Prostate gland (tissue), 2 donors: ENCODE results near the gene TREML4. TPM values are rescaled to one million over a fixed set of nuclear protein-coding genes. Genes with fewer than 3 reads are reported as not detected.

Source experiments
- DNase-seq: peaks from one replicate; pipeline ENCODE4 v3.0.0-alpha.2; 2019; ENCODE audit warnings: low spot score
- H3K27ac ChIP-seq, 2 donors: fragments of 200-600 bp; sonication (generic); 2 replicates each; pipeline ENCODE4 v1.5.1; 2017 to 2019
- H3K27me3 ChIP-seq: fragments of 200-600 bp; sonication (generic); replicated peaks from 2 replicates; pipeline ENCODE4 v1.5.1; 2019; ENCODE audit not compliant: insufficient read depth
- H3K36me3 ChIP-seq, 2 donors: fragments of 200-600 bp; sonication (generic); 1 replicate in 1 of 2; 2 replicates in 1 of 2; pipeline versions ENCODE4 v1.5.1 to v1.8.1; 2017 to 2019
- H3K4me1 ChIP-seq: fragments of 200-600 bp; sonication (generic); replicated peaks from 2 replicates; pipeline ENCODE4 v1.5.1; 2019
- H3K4me3 ChIP-seq, 2 donors: fragments of 200-600 bp; sonication (generic); 2 replicates each; pipeline ENCODE4 v1.5.1; 2017 to 2019
- H3K9me3 ChIP-seq: fragments of 200-600 bp; sonication (generic); 2 replicates; pipeline ENCODE4 v1.5.1; 2017
- CTCF ChIP-seq, 4 experiments: fragments of 200-600 bp in 2 of 4; fragments of 450-650 bp in 2 of 4; sonication (generic) in 2 of 4; IDR thresholded peaks; 1 replicate in 3 of 4; 2 replicates in 1 of 4; pipeline ENCODE4 v1.5.1; 2016 to 2019; ENCODE audit warnings: antibody characterized with exemption in 4 of 4, mild to moderate bottlenecking in 2 of 4, moderate library complexity in 2 of 4
- POLR2A ChIP-seq: fragments of 450-650 bp; IDR thresholded peaks from one replicate; pipeline ENCODE4 v1.6.1; 2016; ENCODE audit warnings: antibody characterized with exemption, mild to moderate bottlenecking
- POLR2AphosphoS5 ChIP-seq: sonication (generic); formaldehyde crosslinking; IDR thresholded peaks from one replicate; pipeline ENCODE4 v1.6.1; 2017; ENCODE audit warnings: antibody characterized with exemption
- WGBS: methylation state at CpG from one replicate; pipeline ENCODE4 v1.1.5; 2018; 5-methylcytosine and 5-hydroxymethylcytosine counted together
- intact Hi-C: fragments of 100-400 bp; cut with DNase I; formaldehyde crosslinking; loops from one replicate; pipeline ENCODE4 v1.14.2; 2022
- total RNA-seq, 2 donors: library from RNA; depleted of rRNA; stranded (reverse); fragments of >200 nt; gene quantifications; one replicate each; pipeline ENCODE4 v1.1.0, GENCODE V29; 2016

Gene TREML4
- total RNA-seq, 2 donors from 2014 or later, result not detected

GRCh38 chr6:41247882-41248705, 19.9 kb downstream of the TREML4 start:
- Histone ChIP-seq H3K4me3 (no peak overlapping the region), H3K36me3 (no peaks in the 10 kb centered on the region), H3K27me3 (no peaks in the 10 kb centered on the region), H3K27ac (no peak overlapping the region), H3K4me1 (no peaks in the 10 kb centered on the region), H3K9me3 (no peaks in the 10 kb centered on the region)
- no peak for DNase-seq
- TF ChIP-seq POLR2AphosphoS5 (no peak), POLR2A (no peak), CTCF (IDR thresholded peaks at IDR 0.05) (no peak)
- WGBS, result 75% methylated on average over 7 of the region's 7 CpGs
- intact Hi-C loops, result no loop called here

GRCh38 chr6:41252401-41253169, 24.4 kb downstream of the TREML4 start:
- Histone ChIP-seq H3K9me3 (no peaks in the 10 kb centered on the region), H3K27me3 (no peaks in the 10 kb centered on the region), H3K36me3 (no peaks in the 10 kb centered on the region), H3K4me3 (no peak overlapping the region), H3K4me1 (peaks cover 5% of the 10 kb centered on the region), H3K27ac (no peak overlapping the region)
- WGBS, result 69% methylated on average over 3 of the region's 3 CpGs
- intact Hi-C loops, result no loop called here
- no peak for DNase-seq
- TF ChIP-seq POLR2AphosphoS5 (no peak), POLR2A (no peak), CTCF (IDR thresholded peaks at IDR 0.05) (no peak)

- no peak overlapping the region for H3K27ac ChIP-seq
- H3K27me3 ChIP-seq, result no peaks in the 10 kb centered on the region
- TF ChIP-seq CTCF (IDR thresholded peaks at IDR 0.05), result no peak
- TF ChIP-seq POLR2A, result no peak
- TF ChIP-seq POLR2AphosphoS5, result no peak
- no peaks in the 10 kb centered on the region for H3K36me3 ChIP-seq
- H3K4me1 ChIP-seq, result peaks cover 5% of the 10 kb centered on the region
- no peaks in the 10 kb centered on the region for H3K9me3 ChIP-seq
- DNase-seq, result no peak
- H3K4me3 ChIP-seq, result no peak overlapping the region
- intact Hi-C loops, result no loop called here
Measured at GRCh38 chr6:41255110-41255509, 27.0 kb downstream of the TREML4 start.

GRCh38 chr6:41255638-41256246, 27.6 kb downstream of the TREML4 start:
- 79% methylated on average over 4 of the region's 5 CpGs for WGBS
- TF ChIP-seq POLR2A (no peak), CTCF (IDR thresholded peaks at IDR 0.05) (no peak), POLR2AphosphoS5 (no peak)
- no peak overlapping the region for H3K27ac ChIP-seq
- H3K4me1 ChIP-seq, result peaks cover 5% of the 10 kb centered on the region
- H3K36me3 ChIP-seq, result no peaks in the 10 kb centered on the region
- DNase-seq, result no peak
- H3K4me3 ChIP-seq, result no peak overlapping the region
- no peaks in the 10 kb centered on the region for H3K9me3 ChIP-seq
- H3K27me3 ChIP-seq, result no peaks in the 10 kb centered on the region
- intact Hi-C loops, result no loop called here
